ENCODE data around the gene NAP1L4.

Gene NAP1L4

DNA sequence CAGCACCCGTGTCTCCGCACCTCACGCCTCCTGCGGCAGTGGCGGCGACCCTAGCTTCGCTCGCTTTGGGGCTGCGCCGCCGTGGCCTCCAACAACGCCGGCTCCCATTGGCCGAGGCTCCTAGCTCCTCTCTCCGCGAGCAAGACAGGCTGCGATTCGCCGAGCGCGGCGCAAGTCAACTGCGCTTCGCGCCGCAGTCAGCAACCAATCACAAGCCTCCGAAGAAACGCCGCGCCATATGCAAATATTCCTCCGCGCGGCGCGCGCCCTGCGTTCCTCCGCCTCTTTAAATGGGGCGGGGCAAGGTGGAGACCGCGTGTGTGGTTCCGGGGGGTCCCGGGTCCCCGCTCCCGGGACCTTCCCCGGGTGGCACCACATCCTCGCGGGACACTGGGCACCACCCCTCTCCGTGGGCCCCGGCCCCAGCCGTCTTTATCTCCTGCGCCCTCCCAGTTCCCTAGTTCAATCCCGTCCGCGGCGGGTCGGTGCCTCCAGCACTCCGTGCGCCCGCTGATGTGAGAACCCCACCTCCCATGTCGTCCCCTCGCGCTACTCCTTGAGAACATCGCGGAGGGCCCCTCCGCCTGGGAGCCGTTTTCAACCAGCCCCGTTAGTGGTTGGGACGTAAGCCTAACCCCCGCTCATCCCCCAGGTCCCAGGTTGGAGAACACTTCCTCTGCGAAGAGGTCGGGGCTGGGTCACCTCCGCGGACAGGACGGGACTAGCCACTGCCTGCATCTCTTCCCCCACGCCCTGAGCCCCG is at the start of gene NAP1L4:
Gene NAP1L4, minus strand, starts transcription at position 96 of the 763 bp plus-strand sequence. CDS start 13,109 bp downstream, outside the sequence.
- peak; percentile 81 for DNase-seq

DNA sequence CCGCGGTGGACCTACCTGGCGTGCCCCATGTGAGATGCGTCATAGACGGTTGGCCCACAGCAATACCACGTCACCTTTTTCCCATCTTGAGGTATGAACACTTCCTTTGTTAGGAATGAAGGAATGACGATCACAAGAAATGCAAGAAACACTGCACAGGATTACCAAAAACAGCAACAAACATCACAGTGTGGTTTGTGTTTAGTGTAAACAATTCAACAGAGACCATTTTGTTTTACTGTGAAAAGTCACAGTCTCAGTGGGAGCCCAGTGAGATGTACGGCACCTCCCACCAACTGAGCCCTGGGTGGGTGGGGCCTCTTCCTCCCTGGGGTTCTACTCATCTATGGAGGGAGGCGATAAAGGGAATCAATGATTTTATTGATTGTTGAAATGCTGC is 48.8 kb upstream of the NAP1L4 start:
- DNase-seq: no peak

DNA sequence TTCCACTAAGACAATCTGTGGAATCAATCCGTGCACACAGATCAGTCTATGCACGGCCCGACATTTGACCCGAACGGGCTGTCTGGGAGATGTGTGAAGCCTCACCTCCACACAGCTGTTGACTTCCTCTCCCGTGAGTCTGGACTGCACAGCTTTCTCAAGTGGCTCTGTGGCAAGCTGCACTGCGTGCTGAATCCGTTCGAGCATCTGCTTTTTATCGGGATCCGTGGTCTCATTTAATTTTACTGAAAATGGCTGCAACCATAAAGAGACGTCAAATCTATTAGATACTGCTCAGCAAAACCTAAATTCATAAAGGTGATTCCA is 45.8 kb upstream of the NAP1L4 start:
- DNase-seq: no peak

- DNase-seq: peak; percentile 2
Measured at GRCh38 chr11:3037040-3037944, 45.2 kb upstream of the NAP1L4 start.

DNA sequence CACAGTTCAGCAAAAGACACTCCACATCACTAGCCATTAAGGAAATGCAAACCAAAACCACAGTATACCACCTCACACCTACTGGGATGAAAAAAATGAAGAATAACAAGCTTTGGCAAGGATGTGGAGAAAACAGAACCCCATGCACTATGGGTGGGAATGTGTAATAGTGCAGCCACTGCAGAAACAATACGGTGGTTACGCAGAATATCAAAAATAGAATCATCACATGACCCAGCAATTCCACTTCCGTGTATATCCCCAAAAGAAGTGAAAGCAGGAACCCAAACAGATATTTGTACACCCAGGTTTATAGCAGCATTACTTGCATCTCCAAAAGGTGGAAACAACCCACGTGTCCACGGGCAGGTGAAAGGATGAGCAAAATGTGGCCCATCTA is 44.3 kb upstream of the NAP1L4 start:
- DNase-seq: no peak

DNA sequence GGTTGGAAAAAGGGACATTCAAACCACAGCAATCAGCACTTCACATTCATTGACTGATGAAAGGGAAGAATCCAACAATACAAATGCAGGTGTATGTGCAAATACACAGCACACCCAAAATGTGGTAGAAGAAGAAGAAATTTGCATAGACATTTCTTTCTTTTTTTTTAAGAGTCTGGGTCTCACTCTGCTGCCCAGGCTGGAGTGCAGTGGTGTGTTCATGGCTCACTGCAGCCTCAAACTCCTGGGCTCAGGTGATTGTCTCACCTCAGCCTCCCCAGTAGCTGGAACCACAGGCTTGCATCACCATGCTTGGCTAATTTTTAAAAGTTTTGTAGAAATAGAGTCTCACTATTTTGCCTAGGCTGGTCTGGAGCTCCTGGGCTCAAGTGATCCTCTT is 43.2 kb upstream of the NAP1L4 start:
- no peak for DNase-seq

- DNase-seq: no peak
Measured at GRCh38 chr11:3030289-3031070, 38.4 kb upstream of the NAP1L4 start.

DNA sequence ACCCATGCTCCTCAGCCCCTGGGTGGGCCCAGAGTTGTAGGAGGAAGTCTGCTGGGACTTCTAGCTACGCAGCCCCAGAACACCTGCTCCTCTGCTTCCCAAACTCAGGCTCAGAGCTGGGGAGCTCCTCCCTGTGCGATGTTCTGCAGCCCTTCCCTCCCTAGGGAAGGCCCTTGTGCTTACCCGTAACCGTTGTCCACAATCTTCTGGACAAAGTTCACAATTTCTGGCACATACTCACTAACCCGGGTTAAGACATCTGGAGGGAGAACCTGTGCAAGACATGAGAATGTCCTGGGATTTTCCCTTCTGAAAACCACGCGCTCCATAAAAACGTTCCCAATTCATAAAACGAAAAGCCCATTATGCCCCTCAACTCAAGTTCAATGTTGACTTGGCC is 36.7 kb upstream of the NAP1L4 start:
- DNase-seq: no peak

GRCh38 chr11:3026803-3027202 is 34.7 kb upstream of the NAP1L4 start:
- DNase-seq: no peak

GRCh38 chr11:3022982-3023381 is 30.9 kb upstream of the NAP1L4 start:
- DNase-seq: no peak

- DNase-seq: no peak
Measured at GRCh38 chr11:3022300-3022967, 30.3 kb upstream of the NAP1L4 start.

DNA sequence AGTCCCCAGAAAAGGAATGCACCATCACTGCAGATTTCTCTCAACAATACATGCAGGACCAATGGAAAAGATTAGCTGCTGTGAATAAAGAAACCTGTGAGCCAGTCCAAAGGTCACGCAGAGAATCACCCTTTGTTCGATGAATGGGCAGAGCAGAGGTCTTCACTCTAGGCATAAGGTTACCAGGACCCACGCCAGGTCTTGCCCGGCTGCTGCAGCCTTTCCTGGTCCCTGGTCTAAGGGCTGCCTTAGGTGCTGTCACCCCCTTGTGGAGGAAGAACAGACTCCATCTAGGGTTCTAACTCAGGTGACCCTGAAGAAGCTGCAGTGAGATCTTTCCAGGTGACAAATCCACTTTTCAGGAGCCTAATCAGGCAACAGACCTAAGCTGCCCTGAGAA is 29.0 kb upstream of the NAP1L4 start:
- no peak for DNase-seq

GRCh38 chr11:3020011-3020410 is 27.9 kb upstream of the NAP1L4 start:
- DNase-seq: no peak

- DNase-seq: no peak
Measured at GRCh38 chr11:3018596-3018995, 26.5 kb upstream of the NAP1L4 start.

- no peak for DNase-seq
Measured at GRCh38 chr11:3016861-3017260, 24.7 kb upstream of the NAP1L4 start.

GRCh38 chr11:3015796-3016195 is 23.7 kb upstream of the NAP1L4 start:
- DNase-seq: no peak

DNA sequence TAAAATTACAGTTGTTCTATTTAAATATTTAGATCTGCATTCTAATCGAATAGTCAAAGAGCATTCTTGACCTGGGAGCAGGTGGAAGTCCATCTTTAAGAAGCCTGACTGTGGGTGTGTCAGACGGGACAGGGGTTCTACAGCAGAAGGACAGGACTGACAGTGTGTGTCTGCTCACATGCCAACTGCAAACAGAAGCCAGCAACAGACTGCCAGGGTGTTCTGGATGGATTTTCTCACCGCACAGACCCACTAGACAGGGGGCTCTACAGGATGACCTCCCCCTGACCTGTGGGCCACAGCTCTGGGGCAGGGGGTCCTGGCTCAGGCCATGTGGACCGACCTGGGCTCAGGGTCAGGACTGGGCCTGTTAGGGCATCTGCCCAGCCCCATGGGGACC is 22.8 kb upstream of the NAP1L4 start:
- no peak for DNase-seq

DNA sequence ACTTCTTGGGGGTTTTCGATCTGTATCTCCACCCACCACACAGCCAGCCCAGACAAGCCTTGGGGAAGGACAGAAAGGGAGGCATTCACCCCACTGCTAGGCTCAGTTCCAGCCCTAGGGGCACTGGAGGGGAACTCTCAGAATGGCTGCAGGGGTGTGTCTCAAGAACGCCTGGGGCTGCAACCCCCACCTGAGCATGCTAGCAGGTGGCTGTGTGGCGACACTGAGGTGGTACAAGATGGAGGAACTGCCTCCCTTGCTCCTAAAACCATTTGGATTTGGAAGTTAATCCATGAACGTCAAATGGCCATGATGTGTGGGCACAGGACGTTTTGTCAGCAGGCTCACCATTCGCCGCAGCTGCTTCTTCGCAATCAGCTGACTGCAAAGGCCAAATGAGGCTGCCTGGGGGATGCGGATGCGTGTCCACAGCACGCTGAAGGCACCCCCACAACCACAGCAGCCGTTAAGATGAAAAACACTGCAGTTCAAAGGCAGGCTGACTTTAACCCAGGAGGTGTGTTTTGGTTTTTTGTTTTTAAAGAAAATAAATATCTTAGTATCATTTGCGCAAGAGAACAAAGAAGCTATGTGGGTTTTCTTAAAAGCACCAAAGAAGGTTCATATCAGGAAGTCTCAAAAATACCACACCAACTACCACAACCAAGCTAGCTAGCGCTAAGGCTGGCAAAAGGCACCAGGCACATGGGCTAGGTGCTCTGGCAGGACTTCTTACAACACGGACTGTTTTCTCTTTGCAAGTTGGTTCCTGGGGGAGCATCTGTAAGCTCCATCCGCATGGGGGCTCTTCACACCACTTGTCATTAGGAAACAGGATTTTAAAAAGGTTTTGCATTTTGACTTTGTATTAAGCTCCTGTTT is 22.2 kb upstream of the NAP1L4 start:
- no peak for DNase-seq

DNA sequence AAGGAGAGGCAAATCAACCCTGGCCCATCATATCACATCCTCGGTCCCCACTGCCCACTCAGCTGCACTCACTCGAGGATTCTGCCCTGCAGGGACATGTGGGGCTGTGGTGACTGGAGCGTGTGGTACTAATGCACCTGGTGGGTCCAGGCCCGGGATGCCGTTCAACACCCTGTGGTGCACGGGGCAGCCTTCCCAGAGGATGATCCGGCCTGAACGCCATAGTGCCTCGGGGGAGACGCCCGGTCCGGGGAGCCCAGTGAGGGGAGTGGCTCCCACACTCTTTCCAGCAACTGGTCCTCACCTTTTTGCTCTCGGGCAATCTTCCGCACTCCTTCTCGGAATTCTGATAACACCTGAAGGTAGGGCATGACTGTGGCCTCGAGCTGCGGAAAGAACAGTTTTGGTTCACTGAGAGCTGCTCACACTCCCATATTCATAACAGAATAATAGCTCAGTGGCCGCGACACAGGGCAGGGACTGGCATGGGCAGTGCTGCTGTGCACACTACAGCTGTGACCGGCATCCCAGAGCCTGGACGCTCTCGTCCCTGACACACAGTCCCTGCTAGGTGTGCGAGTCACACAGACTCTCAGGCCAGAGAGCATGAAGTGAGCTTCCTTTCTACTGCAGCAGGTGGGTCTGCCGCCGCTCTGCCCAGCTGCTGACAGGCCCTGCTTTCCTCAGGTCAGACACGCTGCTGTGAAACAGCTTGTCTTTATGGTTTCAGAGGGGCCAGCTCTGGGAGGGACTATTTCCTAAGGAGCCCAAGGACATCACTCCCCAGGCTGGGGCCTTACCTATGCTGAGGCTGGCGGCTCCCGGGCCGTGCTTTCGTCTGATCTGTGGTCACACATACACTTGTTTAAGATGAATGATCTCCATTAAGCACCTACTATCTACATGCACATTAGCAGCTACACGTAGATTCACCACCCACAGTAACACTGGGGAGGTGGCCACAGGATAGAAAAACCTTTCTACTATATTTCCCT is 20.1 kb upstream of the NAP1L4 start:
- DNase-seq: no peak

DNA sequence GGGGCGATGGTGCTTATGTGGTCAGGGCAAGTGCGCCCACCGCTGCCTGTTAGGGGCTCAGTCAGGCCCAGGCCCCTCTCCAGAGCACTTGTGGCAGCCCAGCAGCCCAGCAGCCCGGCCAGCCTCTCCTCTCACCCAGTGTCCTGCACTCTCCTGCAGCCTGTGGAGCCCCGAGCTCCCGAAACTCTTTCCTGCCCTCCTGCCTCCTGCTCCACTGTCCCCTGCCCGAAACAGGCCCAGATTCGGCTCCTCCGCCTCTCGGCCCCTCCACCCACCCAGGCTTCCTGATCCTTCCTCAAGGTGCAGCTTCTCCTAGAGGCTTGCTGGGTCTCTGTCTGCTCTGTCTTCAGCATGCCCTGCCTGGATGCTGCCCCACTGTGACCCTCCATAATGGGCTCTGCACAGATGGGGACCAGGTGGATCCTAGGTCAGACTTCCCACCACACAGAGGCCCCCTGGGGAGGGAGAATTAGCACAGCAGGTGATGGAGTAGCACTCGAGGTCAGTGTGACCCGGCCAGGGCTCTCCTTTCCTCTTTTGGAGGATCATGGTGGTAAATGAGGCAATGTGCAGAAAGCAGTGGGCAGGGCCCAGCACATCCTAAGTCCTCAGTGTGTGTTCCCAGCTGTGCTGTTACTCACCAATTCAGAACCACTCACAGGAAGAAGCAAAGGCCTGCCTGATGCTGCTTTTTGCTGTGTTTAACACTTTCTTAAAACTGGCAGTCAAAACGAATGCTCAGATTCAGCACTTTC is 18.6 kb upstream of the NAP1L4 start:
- DNase-seq: no peak

Data from NCI-H2029 treated with DMSO at 0.1 percent for 48 hours (cell line).